ENCODE data around the gene TLN1. TPM values are rescaled to one million over a fixed set of nuclear protein-coding genes. Genes with fewer than 3 reads are reported as not detected.
A peak's percentile ranks its signal among the peaks of the same experiment; 100 is the strongest.

Gene TLN1
- total and polyA plus RNA-seq, 11 donors, result 152 to 373 (median 257) TPM

GRCh38 chr9:35748242-35748857 lies 16.4 kb upstream of the TLN1 start:
- TF ChIP-seq CTCF (IDR thresholded peaks at IDR 0.05), result no peak
- no peak for TF ChIP-seq POLR2A (IDR thresholded peaks at IDR 0.05)

GRCh38 chr9:35746583-35746982 lies 14.6 kb upstream of the TLN1 start:
- Histone ChIP-seq H3K36me3 (peaks cover 0 to 59% (median 49%) of the 10 kb centered on the region in 9 donors), H3K4me3 (peak overlapping the region; percentile 71 to 99 (median 88)), H3K27me3 (no peaks in the 10 kb centered on the region), H3K9me3 (no peaks in the 10 kb centered on the region), H3K27ac (peak overlapping the region in 6 of 12 donors; percentile 1 to 98 (median 92)), H3K4me1 (peaks cover 2 to 66% (median 52%) of the 10 kb centered on the region in 12 donors)
- 25 to 32% (median 32%) methylated on average over 3 of the region's 3 CpGs for WGBS, 4 donors
- intact Hi-C loops (cut with DNase I), result loop anchor here in 4 of 10 donors (2.0 to 5.0 kb wide), 3 partner anchors 14 to 89 kb away; partner anchors contain the start of genes CCDC107 (in 2 of the 4), RMRP (in 2 of the 4), CREB3 (in 1 of the 4) and TLN1 (in 1 of the 4)
- TF ChIP-seq POLR2A (IDR thresholded peaks at IDR 0.05), result no peak
- TF ChIP-seq CTCF (IDR thresholded peaks at IDR 0.05), result no peak
- DNase-seq, result no peak
- ATAC-seq, result no peak

More at GRCh38 chr9:35748242-35748857, 16.4 kb upstream of the TLN1 start:
- Histone ChIP-seq H3K4me3 (peak overlapping the region; percentile 71 to 99 (median 88)), H3K4me1 (peaks cover 2 to 63% (median 52%) of the 10 kb centered on the region in 12 donors), H3K27me3 (no peaks in the 10 kb centered on the region), H3K36me3 (peaks cover 0 to 59% (median 49%) of the 10 kb centered on the region in 9 donors), H3K27ac (peak overlapping the region; percentile 92 to 99 (median 97)), H3K9me3 (no peaks in the 10 kb centered on the region)
- peak in 2 of 5 donors; percentile 39 to 70 for DNase-seq
- peak in 3 of 4 donors; percentile 0 to 3 (median 1) for ATAC-seq
- intact Hi-C loops (cut with DNase I), result loop anchor here in 4 of 10 donors (2.0 to 5.0 kb wide), 3 partner anchors 16 to 91 kb away; partner anchors contain the start of genes CREB3 (in 3 of the 4), TLN1 (in 3 of the 4), CCDC107 (in 2 of the 4) and RMRP (in 2 of the 4)
- 0% methylated on average over 14 to 24 of the region's 24 CpGs for WGBS, 4 donors

GRCh38 chr9:35745569-35745968 lies 13.6 kb upstream of the TLN1 start:
- Histone ChIP-seq H3K4me1 (peaks cover 2 to 60% (median 50%) of the 10 kb centered on the region in 12 donors), H3K36me3 (peaks cover 0 to 58% (median 49%) of the 10 kb centered on the region in 9 donors)

More at GRCh38 chr9:35745569-35745968, 13.6 kb upstream of the TLN1 start:
- intact Hi-C loops (cut with DNase I), result loop anchor here in 3 of 10 donors (5.0 kb wide), 2 partner anchors 83 to 88 kb away; partner anchors contain the start of genes CCDC107 (in 2 of the 3) and RMRP (in 2 of the 3)
- H3K27ac ChIP-seq, result peak overlapping the region in 3 of 12 donors; percentile 1 to 65 (median 5)
- peak overlapping the region in 9 of 12 donors; percentile 71 to 99 (median 91) for H3K4me3 ChIP-seq
- no peaks in the 10 kb centered on the region for H3K9me3 ChIP-seq
- no peak for DNase-seq
- TF ChIP-seq CTCF (IDR thresholded peaks at IDR 0.05) (no peak), POLR2A (IDR thresholded peaks at IDR 0.05) (no peak)
- ATAC-seq, result no peak
- no peaks in the 10 kb centered on the region for H3K27me3 ChIP-seq
- 14 to 33% (median 21%) methylated on average over 1 of the region's 1 CpG for WGBS, 4 donors

Measured in heart left ventricle (tissue), 16 donors.